Stimulated activated CD4-positive, alpha-beta T cell treated with anti-CD3 and anti-CD28 coated beads, TNF-alpha, amount 100 ng/mL, for 24 hours (primary cell): ENCODE measurements around the gene LMX1B.

Source experiments
- DNase-seq, 3 experiments: peaks; one replicate each; pipeline ENCODE4 v3.0.0-alpha.2; 2020; ENCODE audit warnings: low read depth in 3 of 3

LMX1B gene

GRCh38 chr9:126617823-126618165 is 4.1 kb downstream of the LMX1B start:
- DNase-seq = no peak

GRCh38 chr9:126618190-126618584 is 4.5 kb downstream of the LMX1B start:
- no peak for DNase-seq

GRCh38 chr9:126618585-126619360 is 5.0 kb downstream of the LMX1B start:
- no peak for DNase-seq

GRCh38 chr9:126619361-126620135 is 5.8 kb downstream of the LMX1B start:
- DNase-seq = no peak

GRCh38 chr9:126620478-126620877 is 6.8 kb downstream of the LMX1B start:
- DNase-seq = no peak

- no peak for DNase-seq
Measured at GRCh38 chr9:126621061-126621918, 7.6 kb downstream of the LMX1B start.

- DNase-seq = no peak
Measured at GRCh38 chr9:126621919-126622735, 8.4 kb downstream of the LMX1B start.

- no peak for DNase-seq
Measured at GRCh38 chr9:126623314-126623666, 9.6 kb downstream of the LMX1B start.

- DNase-seq = no peak
Measured at GRCh38 chr9:126623667-126624478, 10.1 kb downstream of the LMX1B start.

- DNase-seq = no peak
Measured at GRCh38 chr9:126624479-126624826, 10.7 kb downstream of the LMX1B start.

GRCh38 chr9:126624912-126625311 is 11.2 kb downstream of the LMX1B start:
- DNase-seq = no peak

GRCh38 chr9:126625329-126626126 is 11.8 kb downstream of the LMX1B start:
- DNase-seq = no peak

- no peak for DNase-seq
Measured at GRCh38 chr9:126626127-126626925, 12.6 kb downstream of the LMX1B start.

GRCh38 chr9:126626926-126627233 is 13.2 kb downstream of the LMX1B start:
- no peak for DNase-seq

- DNase-seq = no peak
Measured at GRCh38 chr9:126628146-126628545, 14.4 kb downstream of the LMX1B start.

- no peak for DNase-seq
Measured at GRCh38 chr9:126628969-126629674, 15.4 kb downstream of the LMX1B start.

- no peak for DNase-seq
Measured at GRCh38 chr9:126630458-126631237, 16.9 kb downstream of the LMX1B start.

- no peak for DNase-seq
Measured at GRCh38 chr9:126631254-126631653, 17.5 kb downstream of the LMX1B start.
